A549 (cell line): ENCODE data around the gene UBR2. TPM values are rescaled to one million over a fixed set of nuclear protein-coding genes. Genes with fewer than 3 reads are reported as not detected.

ENCODE experiments used
- ATAC-seq, 2 experiments: fragments of 200-7000 bp in 1 of 2; fragments of >200 bp in 1 of 2; cut with Nextera tagmentation in 1 of 2; cut with Tn5 transposase in 1 of 2; 3 replicates each; pipeline versions ENCODE4 v1.8.0 to v1.9.1; 2018 to 2020; ENCODE audit warnings: mild to moderate bottlenecking in 1 of 2, moderate library complexity in 1 of 2
- CTCF ChIA-PET: fragments of 300-600 bp; sonication (Branson Sonifier 250); formaldehyde crosslinking; extraction: SDS; loops from one replicate; lab custom pipeline; 2021; ENCODE audit warnings: antibody characterized with exemption, inconsistent platforms; lab: Yijun Ruan, JAX
- POLR2A ChIA-PET: fragments of 350-600 bp; formaldehyde crosslinking; extraction: SDS; loops from one replicate; lab custom pipeline; 2021; ENCODE audit warnings: antibody characterized with exemption, inconsistent platforms; lab: Yijun Ruan, JAX
- DNase-seq, 2 experiments: peaks; one replicate each; pipeline versions ENCODE4 v3.0.0 to v3.0.0-alpha.2; 2011 to 2016; ENCODE audit warnings: low read depth in 1 of 2, low spot score in 1 of 2
- FAIRE-seq: peaks from 2 replicates; lab custom pipeline; 2011; peaks lifted over from hg19 to GRCh38; lab: Jason Lieb, UNC
- H3K27ac ChIP-seq, 2 experiments: fragments of >200 bp; sonication (Bioruptor Twin); formaldehyde crosslinking; 3 replicates each; pipeline ENCODE4 v1.5.1; 2016 to 2017
- H3K4me1 ChIP-seq: fragments of >200 bp; sonication (Bioruptor Twin); formaldehyde crosslinking; 3 replicates; pipeline ENCODE4 v1.6.1; 2016
- H3K4me2 ChIP-seq: fragments of >200 bp; sonication (Bioruptor Twin); formaldehyde crosslinking; 3 replicates; pipeline ENCODE4 v1.6.1; 2016
- H3K4me3 ChIP-seq: fragments of >200 bp; sonication (Bioruptor Twin); formaldehyde crosslinking; 3 replicates; pipeline ENCODE4 v1.5.1; 2016
- H3K9me3 ChIP-seq: fragments of >200 bp; sonication (Bioruptor Twin); formaldehyde crosslinking; 3 replicates; pipeline ENCODE4 v1.6.1; 2016
- BCL3 ChIP-seq: fragments of >200 bp; sonication (Bioruptor Twin); formaldehyde crosslinking; IDR thresholded peaks from 3 replicates; pipeline ENCODE4 v1.6.1; 2016
- CHD2 ChIP-seq: fragments of 150-350 bp; IDR thresholded peaks from 2 replicates; pipeline ENCODE4 v1.6.1; 2014; ENCODE audit warnings: low read length; ENCODE audit not compliant: partially characterized antibody
- CTCF ChIP-seq: fragments of >200 bp; sonication (Bioruptor Twin); formaldehyde crosslinking; IDR thresholded peaks from 3 replicates; pipeline ENCODE4 v1.5.1; 2016
- EP300 ChIP-seq, 2 experiments: fragments of >200 bp; sonication (Bioruptor Twin); formaldehyde crosslinking; IDR thresholded peaks; 2 replicates in 1 of 2; 3 replicates in 1 of 2; pipeline ENCODE4 v1.6.1; 2016 to 2017
- HOXB5 ChIP-seq: fragments of 250-450 bp; sonication (Bioruptor Pico); IDR thresholded peaks from 2 replicates; pipeline ENCODE4 v1.5.0; 2020; ENCODE audit warnings: mild to moderate bottlenecking, moderate library complexity
- JUN ChIP-seq, 2 experiments: fragments of >200 bp; sonication (Bioruptor Twin); formaldehyde crosslinking; IDR thresholded peaks; 2 replicates in 1 of 2; 3 replicates in 1 of 2; pipeline ENCODE4 v1.6.1; 2016 to 2017
- JUNB ChIP-seq: fragments of >200 bp; sonication (Bioruptor Twin); formaldehyde crosslinking; IDR thresholded peaks from 2 replicates; pipeline ENCODE4 v1.6.1; 2016
- KDM1A ChIP-seq: fragments of 200-600 bp; sonication (generic); IDR thresholded peaks from 2 replicates; pipeline ENCODE4 v1.6.1; 2016; ENCODE audit warnings: low read depth, mild to moderate bottlenecking
- MAFK ChIP-seq: fragments of 450-650 bp; IDR thresholded peaks from 2 replicates; pipeline ENCODE4 v1.6.1; 2014; ENCODE audit not compliant: partially characterized antibody
- MAZ ChIP-seq: fragments of 150-350 bp; IDR thresholded peaks from 2 replicates; pipeline ENCODE4 v1.6.1; 2014; ENCODE audit warnings: antibody characterized with exemption, low read depth, low read length, borderline replicate concordance
- NFE2L2 ChIP-seq: fragments of 150-350 bp; conservative IDR thresholded peaks from 2 replicates; pipeline ENCODE4 v1.6.1; 2014; ENCODE audit warnings: low read length
- NPAS2 ChIP-seq: fragments of 250-450 bp; sonication (Bioruptor Pico); IDR thresholded peaks from 2 replicates; pipeline ENCODE4 v1.8.0; 2022; ENCODE audit warnings: mild to moderate bottlenecking, moderate library complexity, borderline replicate concordance
- NR3C1 ChIP-seq: fragments of >200 bp; sonication (Bioruptor Twin); formaldehyde crosslinking; IDR thresholded peaks from 3 replicates; pipeline ENCODE4 v1.6.1; 2017
- POLR2A ChIP-seq: IDR thresholded peaks from 2 replicates; pipeline ENCODE4 v1.6.1; 2012; ENCODE audit warnings: mild to moderate bottlenecking, low read length
- RARB ChIP-seq: fragments of 250-450 bp; sonication (Bioruptor Pico); IDR thresholded peaks from 2 replicates; pipeline ENCODE4 v1.8.0; 2021; ENCODE audit warnings: mild to moderate bottlenecking, moderate library complexity
- RCOR1 ChIP-seq: fragments of 150-350 bp; IDR thresholded peaks from 2 replicates; pipeline ENCODE4 v1.6.1; 2014; ENCODE audit warnings: antibody characterized with exemption, low read length, low read depth
- RNF2 ChIP-seq: fragments of 200-600 bp; sonication (generic); IDR thresholded peaks from 2 replicates; pipeline ENCODE4 v1.6.1; 2016; ENCODE audit warnings: low read depth, mild to moderate bottlenecking, antibody characterized with exemption, moderate library complexity, borderline replicate concordance
- TFCP2L1 ChIP-seq: fragments of 250-450 bp; sonication (Bioruptor Pico); IDR thresholded peaks from 2 replicates; pipeline ENCODE4 v1.5.0; 2021; ENCODE audit warnings: mild to moderate bottlenecking
- TP53 ChIP-seq: fragments of 250-450 bp; sonication (Bioruptor Pico); IDR thresholded peaks from 2 replicates; pipeline ENCODE4 v1.5.0; 2021; ENCODE audit warnings: mild to moderate bottlenecking, moderate library complexity
- ZFP36 ChIP-seq: fragments of 450-650 bp; IDR thresholded peaks from 2 replicates; pipeline ENCODE4 v1.6.1; 2014; ENCODE audit warnings: borderline replicate concordance; ENCODE audit not compliant: partially characterized antibody
- WGBS: methylation state at CpG from one replicate; pipeline ENCODE4 v1.1.6; 2017; ENCODE audit errors: missing lambda C conversion rate; 5-methylcytosine and 5-hydroxymethylcytosine counted together
- polyA plus RNA-seq, 4 experiments: library from polyadenylated mRNA; depleted of rRNA in 3 of 4; stranded (reverse); fragments of >200 nt; fragmentation: RNase III in 1 of 4; extraction: RNeasy Plus Mini Kit Qiagen cat#74134 plus additional on column Dnase treatment in 1 of 4; gene quantifications; 2 replicates in 3 of 4; 3 replicates in 1 of 4; pipeline ENCODE4 v1.2.3, GENCODE V29; 2011 to 2017
- TF ChIP-seq, protein P1 (sequence below): IDR thresholded peaks from 2 replicates; pipeline ENCODE4 v1.6.1; 2012; ENCODE audit warnings: low read depth, borderline replicate concordance
- TF ChIP-seq, protein P2 (sequence below): IDR thresholded peaks from 2 replicates; pipeline ENCODE4 v1.6.1; 2012
- TF ChIP-seq, protein P3 (sequence below): fragments of 250-450 bp; sonication (Bioruptor Pico); IDR thresholded peaks from 2 replicates; pipeline ENCODE4 v1.5.0; 2020; ENCODE audit warnings: low read depth, mild to moderate bottlenecking, moderate library complexity

The UBR2 gene
- polyA plus RNA-seq, 2 of the 4 experiments (the other 2 are of a cell fraction), result 5.5 to 15.2 TPM

GRCh38 chr6:42693725-42694323 lies 130.0 kb downstream of the UBR2 start:
- no peak overlapping the region for H3K4me3 ChIP-seq
- ChIA-PET POLR2A (no interaction called here), CTCF (interaction anchor here (4.5 kb wide), 1 partner anchor 183 kb away, joined by 13 read pairs; no protein-coding TSS in a partner anchor)
- H3K4me1 ChIP-seq, result no peaks in the 10 kb centered on the region
- WGBS, result 100% methylated on average over 2 of the region's 2 CpGs
- no peak overlapping the region for H3K27ac ChIP-seq
- TF ChIP-seq, protein P1, sequence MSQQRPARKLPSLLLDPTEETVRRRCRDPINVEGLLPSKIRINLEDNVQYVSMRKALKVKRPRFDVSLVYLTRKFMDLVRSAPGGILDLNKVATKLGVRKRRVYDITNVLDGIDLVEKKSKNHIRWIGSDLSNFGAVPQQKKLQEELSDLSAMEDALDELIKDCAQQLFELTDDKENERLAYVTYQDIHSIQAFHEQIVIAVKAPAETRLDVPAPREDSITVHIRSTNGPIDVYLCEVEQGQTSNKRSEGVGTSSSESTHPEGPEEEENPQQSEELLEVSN, result no peak
- TF ChIP-seq, protein P2, sequence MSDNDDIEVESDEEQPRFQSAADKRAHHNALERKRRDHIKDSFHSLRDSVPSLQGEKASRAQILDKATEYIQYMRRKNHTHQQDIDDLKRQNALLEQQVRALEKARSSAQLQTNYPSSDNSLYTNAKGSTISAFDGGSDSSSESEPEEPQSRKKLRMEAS, result no peak
- TF ChIP-seq MAZ (no peak), NR3C1 (no peak), JUNB (no peak), MAFK (no peak)
- no peak overlapping the region for H3K4me2 ChIP-seq
- ATAC-seq (no peak), DNase-seq (no peak), FAIRE-seq (no peak)
- no peaks in the 10 kb centered on the region for H3K9me3 ChIP-seq

GRCh38 chr6:42694586-42694985 lies 130.8 kb downstream of the UBR2 start:
- ChIA-PET POLR2A (no interaction called here), CTCF (interaction anchor here (1.2 to 1.6 kb wide), 2 partner anchors 33 to 69 kb away, joined by 3 to 6 read pairs; no protein-coding TSS in a partner anchor)
- ATAC-seq (no peak), FAIRE-seq (no peak), DNase-seq (no peak)
- TF ChIP-seq, protein P3, sequence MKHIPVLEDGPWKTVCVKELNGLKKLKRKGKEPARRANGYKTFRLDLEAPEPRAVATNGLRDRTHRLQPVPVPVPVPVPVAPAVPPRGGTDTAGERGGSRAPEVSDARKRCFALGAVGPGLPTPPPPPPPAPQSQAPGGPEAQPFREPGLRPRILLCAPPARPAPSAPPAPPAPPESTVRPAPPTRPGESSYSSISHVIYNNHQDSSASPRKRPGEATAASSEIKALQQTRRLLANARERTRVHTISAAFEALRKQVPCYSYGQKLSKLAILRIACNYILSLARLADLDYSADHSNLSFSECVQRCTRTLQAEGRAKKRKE (CRISPR knock-in tag), result no peak
- TF ChIP-seq EP300 (IDR thresholded peaks at IDR 0.05), result no peak
- TF ChIP-seq NR3C1, result no peak
- TF ChIP-seq CTCF, result no peak
- no peak for TF ChIP-seq NPAS2 (CRISPR knock-in tag)
- TF ChIP-seq RNF2, result no peak
- TF ChIP-seq RCOR1, result no peak
- TF ChIP-seq RARB (CRISPR knock-in tag), result no peak
- no peak overlapping the region for H3K4me2 ChIP-seq
- 78% methylated on average over 4 of the region's 4 CpGs for WGBS
- H3K4me3 ChIP-seq, result no peak overlapping the region
- no peaks in the 10 kb centered on the region for H3K4me1 ChIP-seq
- no peak overlapping the region for H3K27ac ChIP-seq
- no peaks in the 10 kb centered on the region for H3K9me3 ChIP-seq

DNA sequence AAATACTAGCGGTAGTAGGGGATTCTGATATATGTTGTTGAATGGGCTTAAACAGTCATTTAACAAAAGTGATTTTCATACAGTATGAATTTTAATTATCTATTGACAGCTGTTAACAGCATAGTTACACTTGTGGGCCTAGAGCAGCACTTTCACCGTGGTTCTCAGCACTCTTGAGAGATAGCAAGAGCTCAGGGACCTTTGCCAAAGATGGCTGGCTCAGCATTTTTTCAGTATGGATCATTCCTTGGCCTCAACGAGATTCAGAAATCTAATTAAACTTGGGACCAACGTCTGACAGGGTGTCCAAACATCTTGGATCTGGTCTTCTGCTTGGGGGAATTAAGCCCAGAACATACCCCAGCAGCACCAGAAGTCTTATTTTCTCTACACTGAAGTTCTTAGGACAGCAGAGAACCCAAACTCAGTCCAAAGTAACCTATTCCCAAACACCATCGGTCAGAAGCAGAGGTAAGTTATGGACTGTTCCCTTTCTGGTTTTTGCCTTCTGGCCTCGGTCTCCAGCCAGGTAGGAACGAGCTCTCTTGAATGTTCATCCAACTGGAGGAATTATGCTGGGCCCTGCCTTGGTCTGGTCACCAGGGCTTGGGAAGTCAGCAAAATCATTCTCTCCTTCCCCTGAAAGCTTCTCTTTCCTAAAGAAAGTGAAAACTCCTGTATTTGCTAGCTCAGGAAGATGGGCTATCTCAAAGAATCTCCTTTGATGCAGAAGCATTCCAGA lies 132.9 kb downstream of the UBR2 start:
- Histone ChIP-seq H3K4me1 (no peaks in the 10 kb centered on the region), H3K4me2 (no peak overlapping the region), H3K4me3 (no peak overlapping the region), H3K27ac (no peak overlapping the region), H3K9me3 (no peaks in the 10 kb centered on the region)
- FAIRE-seq, result no peak
- POLR2A ChIA-PET, result no interaction called here
- no peak for DNase-seq
- WGBS, result 79% methylated on average over 7 of the region's 7 CpGs
- CTCF ChIA-PET, result interaction anchor here (1.7 kb wide), 1 partner anchor 35 kb away, joined by 7 read pairs; no protein-coding TSS in a partner anchor
- no peak for ATAC-seq
- peak; percentile 69 for TF ChIP-seq MAFK
- TF ChIP-seq ZFP36, result no peak

GRCh38 chr6:42697268-42697655 lies 133.4 kb downstream of the UBR2 start:
- no peak overlapping the region for H3K4me2 ChIP-seq
- H3K27ac ChIP-seq, result no peak overlapping the region
- no peak for FAIRE-seq
- H3K4me1 ChIP-seq, result no peaks in the 10 kb centered on the region
- H3K9me3 ChIP-seq, result no peaks in the 10 kb centered on the region
- POLR2A ChIA-PET, result no interaction called here
- no peak overlapping the region for H3K4me3 ChIP-seq
- no peak for ATAC-seq
- CTCF ChIA-PET, result interaction anchor here (1.2 to 2.3 kb wide), 3 partner anchors 8 to 36 kb away, joined by 3 to 12 read pairs (median 7); no protein-coding TSS in a partner anchor
- no peak for DNase-seq
- WGBS, result 92% methylated on average over 5 of the region's 5 CpGs
- TF ChIP-seq ZFP36 (no peak), TFCP2L1 (CRISPR knock-in tag) (no peak), KDM1A (no peak), NFE2L2 (no peak), CHD2 (no peak), NPAS2 (CRISPR knock-in tag) (no peak), BCL3 (no peak), JUN (IDR thresholded peaks at IDR 0.05) (no peak), HOXB5 (CRISPR knock-in tag) (no peak), TP53 (CRISPR knock-in tag) (no peak), POLR2A (no peak)
- TF ChIP-seq, protein P1, result no peak
- TF ChIP-seq, protein P2, result no peak
